ENCODE measurements around the gene PPP6R2.

PPP6R2 gene

DNA sequence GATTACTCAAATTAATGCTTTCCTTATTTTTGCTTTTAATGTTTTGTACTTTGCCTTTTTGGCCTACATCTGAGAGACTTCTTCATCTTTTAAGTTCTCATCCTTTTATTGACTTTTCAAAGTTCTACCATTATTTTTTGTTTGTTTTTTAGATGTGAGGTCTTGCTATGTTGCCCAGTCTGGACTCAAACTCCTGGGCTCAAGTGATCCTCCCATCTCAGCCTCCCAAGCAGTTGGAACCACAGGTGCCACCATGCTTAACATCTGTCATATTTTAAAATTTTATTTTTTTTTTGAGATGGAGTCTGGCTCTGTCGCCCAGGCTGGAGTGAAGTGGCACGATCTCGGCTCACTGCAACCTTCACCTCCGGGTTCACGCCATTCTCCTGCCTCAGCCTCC is 57.8 kb downstream of the PPP6R2 start:
- TF ChIP-seq, protein P1, sequence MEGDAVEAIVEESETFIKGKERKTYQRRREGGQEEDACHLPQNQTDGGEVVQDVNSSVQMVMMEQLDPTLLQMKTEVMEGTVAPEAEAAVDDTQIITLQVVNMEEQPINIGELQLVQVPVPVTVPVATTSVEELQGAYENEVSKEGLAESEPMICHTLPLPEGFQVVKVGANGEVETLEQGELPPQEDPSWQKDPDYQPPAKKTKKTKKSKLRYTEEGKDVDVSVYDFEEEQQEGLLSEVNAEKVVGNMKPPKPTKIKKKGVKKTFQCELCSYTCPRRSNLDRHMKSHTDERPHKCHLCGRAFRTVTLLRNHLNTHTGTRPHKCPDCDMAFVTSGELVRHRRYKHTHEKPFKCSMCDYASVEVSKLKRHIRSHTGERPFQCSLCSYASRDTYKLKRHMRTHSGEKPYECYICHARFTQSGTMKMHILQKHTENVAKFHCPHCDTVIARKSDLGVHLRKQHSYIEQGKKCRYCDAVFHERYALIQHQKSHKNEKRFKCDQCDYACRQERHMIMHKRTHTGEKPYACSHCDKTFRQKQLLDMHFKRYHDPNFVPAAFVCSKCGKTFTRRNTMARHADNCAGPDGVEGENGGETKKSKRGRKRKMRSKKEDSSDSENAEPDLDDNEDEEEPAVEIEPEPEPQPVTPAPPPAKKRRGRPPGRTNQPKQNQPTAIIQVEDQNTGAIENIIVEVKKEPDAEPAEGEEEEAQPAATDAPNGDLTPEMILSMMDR (IDR thresholded peaks at IDR 0.05) = no peak

DNA sequence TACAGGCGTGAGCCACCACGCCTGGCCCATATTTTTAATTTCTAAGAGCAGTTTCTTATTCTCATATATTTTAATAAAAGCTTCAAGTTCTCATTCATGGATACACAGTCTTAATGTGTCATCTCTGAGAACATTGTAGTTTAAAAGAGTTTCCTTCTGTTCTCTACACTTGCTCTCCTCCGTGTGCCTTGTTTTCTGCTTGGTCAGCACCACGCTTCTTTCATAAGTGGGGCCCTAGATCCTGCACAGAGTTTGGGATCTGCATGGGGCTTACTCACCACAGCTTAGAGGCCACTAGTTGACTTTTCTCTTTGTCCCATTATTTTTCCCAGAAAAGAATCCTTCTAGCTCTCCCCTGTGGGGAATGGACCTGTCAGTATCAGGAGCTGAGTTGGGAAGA is 58.8 kb downstream of the PPP6R2 start:
- TF ChIP-seq, protein P1 (IDR thresholded peaks at IDR 0.05) = no peak

DNA sequence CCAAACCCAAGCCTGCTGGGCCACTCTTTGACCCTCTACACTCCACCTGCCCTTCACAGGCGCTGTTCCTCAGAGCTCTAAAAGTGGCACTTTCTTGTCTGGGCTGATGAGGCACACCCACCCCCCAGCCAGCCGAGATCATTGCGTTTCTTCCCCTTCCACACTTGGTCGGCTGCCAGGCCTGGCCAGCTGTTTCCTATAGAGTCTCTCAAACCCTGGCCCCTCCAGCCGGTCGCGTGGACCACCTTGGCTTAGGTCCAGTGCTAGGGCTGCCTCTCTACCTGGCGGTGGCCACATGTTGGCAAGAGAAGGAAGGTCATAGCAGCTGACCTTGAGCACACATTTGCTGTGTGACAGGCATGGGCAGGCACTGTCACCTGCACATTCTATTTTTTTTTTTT is 60.6 kb downstream of the PPP6R2 start:
- TF ChIP-seq, protein P1 (IDR thresholded peaks at IDR 0.05) = no peak

DNA sequence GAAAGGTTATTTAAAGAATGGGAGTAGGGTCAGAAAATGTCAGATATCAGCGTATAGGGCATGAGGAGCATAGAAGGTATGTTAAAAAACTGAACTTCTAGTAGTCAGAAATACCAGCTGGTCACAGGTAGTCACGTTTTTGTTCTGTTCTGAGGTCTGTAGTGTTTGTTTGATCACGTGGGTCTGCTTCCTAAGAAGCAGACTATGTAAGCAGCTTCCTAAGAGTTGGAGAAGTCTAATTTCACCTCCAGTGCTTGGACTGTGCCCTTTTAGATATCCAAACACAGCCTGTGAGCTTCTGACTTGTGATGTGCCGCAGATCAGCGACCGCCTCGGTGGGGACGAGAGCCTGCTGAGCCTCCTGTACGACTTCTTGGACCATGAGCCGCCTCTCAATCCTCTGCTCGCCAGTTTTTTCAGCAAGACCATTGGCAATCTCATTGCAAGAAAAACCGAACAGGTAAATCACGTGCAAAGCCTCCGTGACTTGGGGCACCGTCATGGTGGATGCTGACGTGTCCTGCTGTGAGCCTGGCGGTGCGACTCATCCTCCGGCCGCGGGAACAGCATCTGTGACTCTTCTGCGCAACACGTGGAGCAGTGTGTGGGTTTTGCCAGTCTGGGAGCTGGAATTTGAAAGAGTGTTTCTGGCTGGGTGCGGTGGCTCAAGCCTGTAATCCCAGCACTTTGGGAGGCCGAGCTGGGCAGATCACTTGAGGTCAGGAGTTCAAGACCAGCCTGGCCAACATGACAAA is 63.5 kb downstream of the PPP6R2 start:
- TF ChIP-seq, protein P1 (IDR thresholded peaks at IDR 0.05) = no peak

DNA sequence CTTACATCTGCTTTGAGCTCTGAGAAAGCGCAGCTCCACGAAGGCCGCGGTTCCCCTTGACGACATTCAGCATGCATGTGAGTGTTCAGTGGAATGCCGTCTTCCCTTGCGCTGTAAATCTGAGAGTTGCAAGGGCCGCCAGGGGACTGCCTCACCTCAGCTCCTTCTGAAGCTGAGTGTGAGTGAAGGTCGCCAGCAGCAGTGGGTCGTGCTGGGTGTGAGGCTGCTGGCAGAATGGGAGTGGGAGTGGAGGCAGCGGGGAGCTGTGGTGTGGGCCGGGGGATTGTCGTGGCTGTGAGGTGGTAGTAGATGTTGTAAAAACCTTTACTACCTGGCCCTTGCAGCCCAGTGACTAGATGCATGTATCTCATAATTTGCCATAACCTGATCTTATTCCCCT is 65.2 kb downstream of the PPP6R2 start:
- TF ChIP-seq, protein P1 (IDR thresholded peaks at IDR 0.05) = no peak

DNA sequence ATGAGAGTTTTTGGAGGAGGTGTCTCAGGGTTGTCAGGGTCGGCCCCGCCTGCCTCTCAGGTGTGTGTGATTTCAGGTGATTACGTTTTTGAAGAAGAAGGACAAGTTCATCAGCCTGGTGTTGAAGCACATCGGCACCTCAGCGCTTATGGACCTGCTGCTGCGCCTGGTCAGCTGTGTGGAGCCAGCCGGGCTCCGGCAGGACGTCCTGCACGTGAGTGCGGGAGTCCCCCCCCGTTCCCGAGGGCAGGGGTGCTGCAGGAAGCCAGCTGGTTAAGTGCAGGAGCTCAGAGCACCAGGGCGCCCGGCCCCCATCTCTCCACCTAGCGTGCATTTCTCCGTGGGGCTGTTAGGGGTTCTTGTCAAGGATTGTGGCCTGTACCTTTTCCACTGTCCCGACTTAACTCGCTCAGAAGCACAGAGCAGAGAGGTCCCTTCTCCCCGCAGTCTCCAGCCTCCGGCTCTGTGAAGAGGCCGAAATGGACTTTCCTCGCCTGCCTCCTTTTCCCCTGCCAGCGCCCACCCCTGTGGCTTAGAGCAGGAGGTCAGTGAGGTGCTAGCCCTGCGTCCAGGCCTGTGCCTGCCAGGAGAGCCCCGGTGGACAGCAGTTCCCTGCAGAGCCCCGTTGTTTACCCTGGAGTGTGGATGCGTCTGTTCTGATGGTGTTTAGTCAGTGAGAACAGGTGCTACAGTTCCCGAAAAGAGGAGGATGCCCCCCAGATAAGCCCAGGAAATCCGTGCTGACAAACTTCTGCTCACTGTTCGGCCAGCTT is 71.5 kb downstream of the PPP6R2 start:
- TF ChIP-seq, protein P1 (IDR thresholded peaks at IDR 0.05) = no peak

DNA sequence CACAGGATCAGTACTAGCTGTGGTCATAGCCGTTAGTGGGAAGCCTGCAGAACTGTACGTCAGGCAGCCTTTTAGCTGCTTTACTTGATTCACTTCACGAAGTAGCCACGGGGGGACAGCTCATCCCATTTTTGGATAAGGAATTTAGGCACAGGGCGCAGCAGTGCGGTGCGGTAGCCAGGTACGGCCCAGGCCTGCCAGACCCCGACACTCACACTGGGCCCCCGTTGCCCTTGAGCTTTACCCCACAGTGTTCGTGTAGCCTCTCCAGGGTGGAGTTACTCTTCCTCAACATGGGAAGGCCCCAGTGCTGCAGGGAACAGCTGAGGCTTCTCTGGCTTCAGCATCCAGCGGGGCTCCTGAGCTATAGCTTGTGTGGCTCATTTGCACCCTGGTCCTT is 72.3 kb downstream of the PPP6R2 start:
- TF ChIP-seq, protein P1 (IDR thresholded peaks at IDR 0.05) = no peak
